ENCODE measurements around the gene HOXD12. TPM values are rescaled to one million over a fixed set of nuclear protein-coding genes. Genes with fewer than 3 reads are reported as not detected.

HOXD12 gene
- total RNA-seq, 1 donor from 2014 or later = not detected

GRCh38 chr2:176103194-176103593, 3.6 kb downstream of the HOXD12 start:
- intact Hi-C loops (cut with DNase I) = no loop called here
- no peak for DNase-seq
- no peaks in the 10 kb centered on the region for H3K36me3 ChIP-seq
- H3K4me1 ChIP-seq = peaks cover 23% of the 10 kb centered on the region
- H3K27me3 ChIP-seq (ENCODE audit: low read depth) = peaks cover 98% of the 10 kb centered on the region
- TF ChIP-seq CTCF (IDR thresholded peaks at IDR 0.05) = no peak
- no peak overlapping the region for H3K4me3 ChIP-seq
- ATAC-seq = no peak
- H3K9me3 ChIP-seq = no peaks in the 10 kb centered on the region
- no peak overlapping the region for H3K27ac ChIP-seq

- ATAC-seq (no peak), DNase-seq (no peak)
- Histone ChIP-seq H3K9me3 (no peaks in the 10 kb centered on the region), H3K27ac (no peak overlapping the region), H3K27me3 (ENCODE audit: low read depth) (peaks cover 98% of the 10 kb centered on the region), H3K36me3 (no peaks in the 10 kb centered on the region), H3K4me1 (peaks cover 25% of the 10 kb centered on the region), H3K4me3 (no peak overlapping the region)
- intact Hi-C loops (cut with DNase I) = no loop called here
- TF ChIP-seq CTCF (IDR thresholded peaks at IDR 0.05) = no peak
Observed at GRCh38 chr2:176103742-176104315, 4.2 kb downstream of the HOXD12 start.

DNA sequence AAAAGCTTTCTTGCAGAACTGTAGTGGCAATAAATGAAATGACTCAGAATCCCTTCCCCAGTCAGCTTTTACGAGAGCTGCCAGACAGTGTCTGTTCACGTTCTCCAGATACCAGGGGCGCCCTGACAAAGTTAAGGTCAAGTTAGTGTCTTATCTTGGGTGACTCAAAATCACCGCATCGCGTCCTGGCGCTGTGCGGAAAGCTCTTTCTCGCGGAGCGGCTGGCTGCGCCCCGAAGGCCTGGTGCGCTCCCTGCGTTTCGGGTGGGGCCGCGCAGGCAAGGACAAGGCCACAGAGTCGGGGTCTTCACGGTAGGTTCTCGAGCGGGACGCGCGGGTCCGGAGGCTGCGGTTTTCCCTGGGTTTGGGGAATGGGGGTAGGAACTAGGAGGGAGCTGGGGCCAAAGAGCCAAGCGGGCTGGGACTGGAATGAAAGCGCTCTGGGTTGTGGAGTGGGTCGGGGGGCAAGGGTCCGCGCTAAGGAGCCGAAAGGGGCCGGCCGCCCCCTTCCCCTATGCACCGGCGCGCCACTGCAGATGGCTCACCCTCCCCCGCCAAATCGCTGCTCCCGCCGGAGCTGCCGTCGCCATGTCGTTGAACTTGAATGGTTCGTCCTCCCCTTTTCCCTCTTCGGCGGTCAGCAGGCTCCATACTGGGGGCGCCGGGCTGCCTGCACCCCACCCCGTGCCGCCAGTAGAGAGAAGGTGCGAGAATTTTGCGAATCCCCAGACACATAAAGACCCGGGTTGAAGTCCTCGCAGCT, 4.9 kb downstream of the HOXD12 start:
- H3K27me3 ChIP-seq (ENCODE audit: low read depth) = peaks cover 98% of the 10 kb centered on the region
- no peak for TF ChIP-seq CTCF (IDR thresholded peaks at IDR 0.05)
- H3K4me3 ChIP-seq = no peak overlapping the region
- peaks cover 29% of the 10 kb centered on the region for H3K4me1 ChIP-seq
- no peaks in the 10 kb centered on the region for H3K36me3 ChIP-seq
- DNase-seq = no peak
- ATAC-seq = no peak
- no peak overlapping the region for H3K27ac ChIP-seq
- no peaks in the 10 kb centered on the region for H3K9me3 ChIP-seq
- intact Hi-C loops (cut with DNase I) = no loop called here

DNA sequence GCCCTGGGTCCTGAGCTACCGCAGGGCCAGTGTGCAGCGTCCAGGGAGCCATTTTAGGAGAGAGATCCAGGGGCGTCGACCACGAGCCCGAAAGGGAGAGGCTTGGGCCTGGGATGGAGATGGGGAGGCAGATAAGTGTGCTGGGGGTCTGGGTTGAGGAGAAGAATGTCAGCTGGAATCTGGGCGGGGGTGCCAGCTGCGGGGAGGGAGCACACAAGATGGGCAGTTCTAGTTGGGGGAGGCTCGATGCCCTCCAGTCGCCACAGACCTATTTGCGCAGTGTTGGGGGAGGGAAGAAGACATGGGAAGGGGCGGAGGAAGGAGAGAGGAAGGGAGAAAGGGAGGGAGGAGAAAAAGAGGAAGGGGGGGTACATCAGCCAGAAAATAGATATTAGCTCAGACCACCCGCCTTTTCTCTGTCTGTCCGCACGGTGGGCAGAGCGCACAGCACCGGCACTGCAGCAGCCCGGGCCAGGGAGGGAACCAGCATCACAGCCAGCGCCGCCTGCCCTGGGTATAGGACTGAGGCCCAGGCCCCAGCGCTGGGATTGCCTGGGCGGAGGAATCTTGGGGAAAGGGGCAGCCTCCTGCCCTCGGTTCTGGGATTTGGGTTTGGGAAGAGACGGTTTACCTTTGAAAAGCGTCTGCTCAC, 5.6 kb downstream of the HOXD12 start:
- DNase-seq = no peak
- ATAC-seq = no peak
- H3K36me3 ChIP-seq = no peaks in the 10 kb centered on the region
- H3K9me3 ChIP-seq = no peaks in the 10 kb centered on the region
- peaks cover 29% of the 10 kb centered on the region for H3K4me1 ChIP-seq
- intact Hi-C loops (cut with DNase I) = no loop called here
- no peak for TF ChIP-seq CTCF (IDR thresholded peaks at IDR 0.05)
- H3K27me3 ChIP-seq (ENCODE audit: low read depth) = peaks cover 98% of the 10 kb centered on the region
- H3K27ac ChIP-seq = no peak overlapping the region
- no peak overlapping the region for H3K4me3 ChIP-seq

DNA sequence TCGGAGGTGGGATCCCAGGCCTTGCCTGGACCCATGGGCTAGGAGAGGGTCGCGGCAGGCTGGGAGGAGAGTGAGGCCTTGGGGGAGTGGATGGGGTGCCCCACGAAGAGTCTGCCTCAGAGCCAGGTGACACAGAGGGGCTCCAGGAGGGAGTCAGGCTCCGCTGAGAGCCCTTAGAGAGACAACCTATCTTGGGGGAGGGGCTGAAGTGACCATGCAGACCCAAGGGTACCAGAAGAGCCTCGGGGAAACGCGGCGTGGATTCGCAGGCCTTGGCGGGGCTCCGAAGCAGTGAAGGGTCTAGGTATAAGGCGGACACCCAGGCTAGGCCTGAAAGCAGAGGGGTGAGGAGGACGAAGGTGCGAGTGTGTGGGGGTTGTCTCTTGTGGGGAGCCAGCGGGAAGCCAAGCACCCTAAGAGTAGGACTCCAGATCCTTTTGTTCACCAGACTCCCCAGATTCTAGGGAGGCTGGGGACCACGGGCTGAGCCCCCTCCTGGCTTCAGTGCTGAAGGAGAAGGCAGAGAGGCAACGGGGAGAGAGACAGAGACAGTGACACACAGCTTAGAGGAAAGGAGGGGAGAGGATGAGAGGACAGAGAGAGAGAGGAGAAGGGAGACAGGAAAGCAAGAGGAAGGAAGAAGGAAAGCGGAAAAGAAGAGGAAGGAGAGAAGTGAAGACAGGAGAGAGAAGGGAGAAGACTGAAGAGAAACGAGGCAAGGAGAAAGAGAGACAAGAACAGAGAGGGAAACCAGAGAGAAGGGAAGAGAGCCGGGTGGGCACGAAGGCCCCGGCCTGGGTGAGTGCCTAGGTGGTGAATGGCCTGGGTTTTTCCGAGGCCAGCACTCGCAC, 6.4 kb downstream of the HOXD12 start:
- Histone ChIP-seq H3K27ac (no peak overlapping the region), H3K27me3 (ENCODE audit: low read depth) (peaks cover 98% of the 10 kb centered on the region), H3K4me1 (peaks cover 29% of the 10 kb centered on the region), H3K9me3 (no peaks in the 10 kb centered on the region), H3K36me3 (no peaks in the 10 kb centered on the region), H3K4me3 (no peak overlapping the region)
- ATAC-seq (no peak), DNase-seq (no peak)
- no peak for TF ChIP-seq CTCF (IDR thresholded peaks at IDR 0.05)
- intact Hi-C loops (cut with DNase I) = no loop called here
